HCT116 (cell line): ENCODE results near the gene ADRM1. TPM values are rescaled to one million over a fixed set of nuclear protein-coding genes. Genes with fewer than 3 reads are reported as not detected.

ENCODE experiments used
- ATAC-seq: fragments of 200-7000 bp; cut with Tn5 transposase; 2 replicates; pipeline ENCODE4 v1.9.1; 2020; ENCODE audit warnings: mild to moderate bottlenecking, moderate library complexity
- BruUV-seq: library from RNA; stranded (reverse); fragments of 400-500 nt; replicated peaks from 2 replicates; lab custom pipeline; 2021; lab: Mats Ljungman, UMichigan
- CTCF ChIA-PET: fragments of 300-600 bp; sonication (Branson Sonifier 250); formaldehyde crosslinking; loops from one replicate; lab custom pipeline; 2021; ENCODE audit warnings: antibody characterized with exemption; lab: Charles Lee
- POLR2A ChIA-PET: fragments of 300-600, 350-600 bp; sonication (Branson Sonifier 250); formaldehyde crosslinking; loops from one replicate; lab custom pipeline; 2021; ENCODE audit warnings: antibody characterized with exemption; lab: Charles Lee
- RAD21 ChIA-PET, 2 experiments: fragments of 300-600 bp; sonication (Branson Sonifier 250); formaldehyde crosslinking; loops; one replicate each; lab custom pipeline; 2023; ENCODE audit warnings: low total read pairs in 2 of 2; ENCODE audit not compliant: uncharacterized antibody in 2 of 2, unreplicated experiment in 2 of 2, low non-redundant PET in 1 of 2; lab: Charles Lee
- DNase-seq: peaks from one replicate; pipeline ENCODE4 v3.0.0-alpha.2; 2010; ENCODE audit warnings: low read depth, low spot score
- H2AFZ ChIP-seq: fragments of 200-600 bp; shearing (Covaris generic), sonication (generic); 2 replicates; pipeline ENCODE4 v1.6.1; 2017; ENCODE audit warnings: low read depth, mixed run types, mixed read lengths, antibody characterized with exemption, low read length; ENCODE audit not compliant: poor library complexity, severe bottlenecking
- H3K27ac ChIP-seq: 2 replicates; pipeline ENCODE4 v1.5.1; 2012; ENCODE audit warnings: low read depth, low read length
- H3K27me3 ChIP-seq: fragments of 200-600 bp; sonication (generic); 2 replicates; pipeline ENCODE4 v1.6.1; 2016; ENCODE audit warnings: mixed run types, low read length, mixed read lengths; ENCODE audit not compliant: insufficient read depth
- H3K36me3 ChIP-seq, 2 experiments: fragments of 200-500 bp in 1 of 2; fragments of 200-600 bp in 1 of 2; sonication (Bioruptor generic) in 1 of 2; sonication (generic) in 1 of 2; 2 replicates each; pipeline versions ENCODE4 v1.5.1 to v1.6.1; 2014 to 2016; ENCODE audit warnings: low read length in 2 of 2, inconsistent platforms in 1 of 2, mixed read lengths in 1 of 2, mixed run types in 1 of 2; ENCODE audit not compliant: insufficient read depth in 2 of 2, control insufficient read depth in 1 of 2
- H3K4me1 ChIP-seq, 2 experiments: fragments of 200-600 bp in 1 of 2; sonication (generic) in 1 of 2; 2 replicates each; pipeline versions ENCODE4 v1.5.1 to v1.6.1; 2012 to 2017; ENCODE audit warnings: low read length in 2 of 2, inconsistent platforms in 1 of 2, mild to moderate bottlenecking in 1 of 2, mixed read lengths in 1 of 2, mixed run types in 1 of 2, moderate library complexity in 1 of 2; ENCODE audit not compliant: insufficient read depth in 2 of 2, control insufficient read depth in 1 of 2
- H3K4me2 ChIP-seq: fragments of 200-600 bp; sonication (generic); 2 replicates; pipeline ENCODE4 v1.6.1; 2017; ENCODE audit warnings: mixed run types, low read length, mixed read lengths
- H3K4me3 ChIP-seq, 2 experiments: fragments of 200-600 bp in 1 of 2; sonication (generic) in 1 of 2; replicated peaks in 1 of 2; 2 replicates each; pipeline ENCODE4 v1.5.1; 2011 to 2016; ENCODE audit warnings: low read length in 2 of 2, control low read depth in 1 of 2, low read depth in 1 of 2, mild to moderate bottlenecking in 1 of 2, mixed read lengths in 1 of 2, mixed run types in 1 of 2
- H3K79me2 ChIP-seq: fragments of 200-600 bp; sonication (generic); 2 replicates; pipeline ENCODE4 v1.6.1; 2017; ENCODE audit warnings: mild to moderate bottlenecking, mixed run types, low read length, moderate library complexity, mixed read lengths; ENCODE audit not compliant: insufficient read depth
- H3K9ac ChIP-seq: fragments of 200-600 bp; sonication (generic); 2 replicates; pipeline ENCODE4 v1.6.1; 2016; ENCODE audit warnings: low read length, mixed read lengths
- H3K9me2 ChIP-seq: fragments of 200-600 bp; sonication (generic), shearing (Covaris generic); 2 replicates; pipeline ENCODE4 v1.6.1; 2017; ENCODE audit warnings: mixed run types, mild to moderate bottlenecking, moderate library complexity; ENCODE audit not compliant: insufficient read depth
- H3K9me3 ChIP-seq, 2 experiments: fragments of 200-500 bp in 1 of 2; fragments of 200-600 bp in 1 of 2; sonication (Bioruptor generic) in 1 of 2; sonication (generic) in 1 of 2; 2 replicates each; pipeline ENCODE4 v1.6.1; 2014 to 2017; ENCODE audit warnings: low read length in 2 of 2, mixed read lengths in 2 of 2, inconsistent platforms in 1 of 2, low read depth in 1 of 2, mild to moderate bottlenecking in 1 of 2, mixed run types in 1 of 2, moderate library complexity in 1 of 2; ENCODE audit not compliant: control insufficient read depth in 1 of 2, insufficient read depth in 1 of 2
- H4K20me1 ChIP-seq: fragments of 200-600 bp; sonication (generic), shearing (Covaris generic); 2 replicates; pipeline ENCODE4 v1.6.1; 2017; ENCODE audit warnings: mixed run types, mild to moderate bottlenecking, moderate library complexity; ENCODE audit not compliant: insufficient read depth
- CBX3 ChIP-seq: IDR thresholded peaks from 2 replicates; pipeline ENCODE4 v1.6.1; 2012; ENCODE audit warnings: low read depth
- CTCF ChIP-seq, 3 experiments: fragments of 200-600 bp in 1 of 3; sonication (generic) in 1 of 3; IDR thresholded peaks in 2 of 3; conservative IDR thresholded peaks in 1 of 3; 2 replicates each; pipeline ENCODE4 v1.5.1; 2012 to 2017; ENCODE audit warnings: low read depth in 2 of 3, low read length in 2 of 3, antibody characterized with exemption in 1 of 3, borderline replicate concordance in 1 of 3, control low read depth in 1 of 3, mild to moderate bottlenecking in 1 of 3, mixed read lengths in 1 of 3, mixed run types in 1 of 3, moderate library complexity in 1 of 3; ENCODE audit not compliant: insufficient read depth in 1 of 3
- EGR1 ChIP-seq: IDR thresholded peaks from 2 replicates; pipeline ENCODE4 v1.6.1; 2012; ENCODE audit warnings: low read depth
- FOSL1 ChIP-seq: IDR thresholded peaks from 2 replicates; pipeline ENCODE4 v1.6.1; 2012; ENCODE audit warnings: low read depth
- JUND ChIP-seq: IDR thresholded peaks from 2 replicates; pipeline ENCODE4 v1.6.1; 2012
- MAX ChIP-seq: IDR thresholded peaks from 2 replicates; pipeline ENCODE4 v1.6.1; 2012
- SIN3A ChIP-seq: IDR thresholded peaks from 2 replicates; pipeline ENCODE4 v1.6.1; 2012; ENCODE audit warnings: low read depth
- TCF7L2 ChIP-seq: IDR thresholded peaks from 2 replicates; pipeline ENCODE4 v1.7.0; 2011; ENCODE audit warnings: borderline replicate concordance, inconsistent platforms; ENCODE audit not compliant: insufficient read depth, insufficient read length; ENCODE audit errors: extremely low read depth
- intact Hi-C: fragments of 100-400 bp; cut with micrococcal nuclease; formaldehyde crosslinking; loops from 2 replicates; pipeline ENCODE4 v1.10.0; 2022
- total RNA-seq: library from RNA; stranded (reverse); gene quantifications from one replicate; pipeline ENCODE4 v1.2.1, GENCODE V29; 2021; ENCODE audit not compliant: unreplicated experiment

Gene ADRM1
- total RNA-seq, 1 experiment from 2014 or later, result 158 TPM

GRCh38 chr20:62316331-62317166, 13.8 kb downstream of the ADRM1 start:
- Histone ChIP-seq H3K27ac (peak overlapping the region; percentile 35; the same call in 1 of the 2 replicates), H3K4me3 (no peak overlapping the region), H4K20me1 (no peaks in the 10 kb centered on the region), H3K4me1 (no peaks in the 10 kb centered on the region), H3K79me2 (peaks cover 7% of the 10 kb centered on the region; the same call in 1 of the 2 replicates), H3K9me3 (no peaks in the 10 kb centered on the region), H3K27me3 (no peaks in the 10 kb centered on the region), H2AFZ (no peak overlapping the region), H3K36me3 (peaks cover 17 to 49% of the 10 kb centered on the region in 2 experiments), H3K9ac (no peak overlapping the region), H3K4me2 (no peak overlapping the region), H3K9me2 (no peaks in the 10 kb centered on the region)
- DNase-seq, result no peak
- POLR2A ChIA-PET, result no interaction called here
- intact Hi-C loops, result no loop called here
- no TSS peak for BruUV-seq
- CTCF ChIA-PET, result no interaction called here
- ATAC-seq, result no peak
- TF ChIP-seq CBX3 (no peak), FOSL1 (no peak), MAX (no peak), TCF7L2 (no peak), EGR1 (no peak), SIN3A (no peak), JUND (no peak), CTCF (IDR thresholded peaks at IDR 0.05 in 2 of 3, conservative IDR thresholded peaks at IDR 0.05 in 1 of 3; ENCODE audit: borderline replicate concordance in 1 of 3, insufficient read depth in 1 of 3, low read depth in 2 of 3, low read length in 2 of 3) (no peak)
- RAD21 ChIA-PET, result no interaction called here
